Measurements from ENCODE around the gene ATXN7L1.

Gene ATXN7L1

GRCh38 chr7:105837765-105838626 lies 38.4 kb downstream of the ATXN7L1 start (continued):
- no peak for TF ChIP-seq ZNF280D (tag by site-specific recombination; IDR thresholded peaks at IDR 0.05)
- no peak for TF ChIP-seq ZNF600 (tag by site-specific recombination; IDR thresholded peaks at IDR 0.05)
- TF ChIP-seq ZNF433 (tag by site-specific recombination; IDR thresholded peaks at IDR 0.05; ENCODE audit: low read depth), result no peak

GRCh38 chr7:105835441-105835840 lies 41.0 kb downstream of the ATXN7L1 start:
- H3K9me3 ChIP-seq (ENCODE audit: control insufficient read depth, insufficient read depth, low read depth, low read length), result no peaks in the 10 kb centered on the region
- POLR2A ChIA-PET, result interaction anchor here (0.6 kb wide), 1 partner anchor 13 kb away, joined by 3 read pairs; no protein-coding TSS in a partner anchor
- no peak overlapping the region for H3K27ac ChIP-seq (ENCODE audit: extremely low read depth, low read depth, low read length)
- TF ChIP-seq ZNF768 (tag by site-specific recombination; IDR thresholded peaks at IDR 0.05) (no peak), ZNF423 (tag by site-specific recombination; IDR thresholded peaks at IDR 0.05) (no peak), ZNF202 (tag by site-specific recombination; IDR thresholded peaks at IDR 0.05; ENCODE audit: borderline replicate concordance) (no peak), KLF1 (tag by site-specific recombination; IDR thresholded peaks at IDR 0.05) (no peak), REST (tag by site-specific recombination; IDR thresholded peaks at IDR 0.05) (no peak), ZNF626 (tag by site-specific recombination; IDR thresholded peaks at IDR 0.05) (no peak), ZNF391 (tag by site-specific recombination; IDR thresholded peaks at IDR 0.05; ENCODE audit: borderline replicate concordance, low read depth) (no peak), ZNF624 (tag by site-specific recombination; IDR thresholded peaks at IDR 0.05) (no peak), ZNF629 (tag by site-specific recombination; IDR thresholded peaks at IDR 0.05) (no peak), ZNF426 (tag by site-specific recombination; IDR thresholded peaks at IDR 0.05) (no peak), ZNF830 (tag by site-specific recombination; IDR thresholded peaks at IDR 0.05; ENCODE audit: low read depth) (no peak), FEZF1 (tag by site-specific recombination; IDR thresholded peaks at IDR 0.05) (no peak), ZNF791 (tag by site-specific recombination; IDR thresholded peaks at IDR 0.05) (no peak)
- H3K36me3 ChIP-seq (ENCODE audit: control insufficient read depth in 2 of 2, insufficient read depth in 1 of 2, low read length in 2 of 2), result no peaks in the 10 kb centered on the region
- CTCF ChIA-PET, result interaction anchor here (0.6 to 0.7 kb wide), 2 partner anchors 75 to 207 kb away, joined by 3 read pairs; no protein-coding TSS in a partner anchor
- peaks cover 14% of the 10 kb centered on the region for H3K4me1 ChIP-seq (ENCODE audit: control insufficient read depth, insufficient read depth, low read length)
- H3K4me3 ChIP-seq (ENCODE audit: low read depth, low read length), result no peak overlapping the region

Data from HEK293 (cell line).